Lower lobe of right lung (tissue), 2 donors: Measurements from ENCODE around the gene ATP5F1C. TPM values are rescaled to one million over a fixed set of nuclear protein-coding genes. Genes with fewer than 3 reads are reported as not detected.

ENCODE experiments used
- ATAC-seq, 2 donors: fragments of 200-7000 bp; cut with Tn5 transposase; one replicate each; pipeline ENCODE4 v1.9.1; 2020 to 2022; ENCODE audit warnings: mild to moderate bottlenecking in 2 of 2, moderate library complexity in 2 of 2
- DNase-seq: peaks from one replicate; pipeline ENCODE4 v3.0.0-alpha.2; 2020
- H3K27ac ChIP-seq: fragments of 200-600 bp; one replicate; pipeline ENCODE4 v1.8.0; 2022
- H3K27me3 ChIP-seq: fragments of 200-600 bp; one replicate; pipeline ENCODE4 v1.8.0; 2022; ENCODE audit warnings: low read depth
- H3K36me3 ChIP-seq: fragments of 200-600 bp; one replicate; pipeline ENCODE4 v1.8.0; 2022; ENCODE audit warnings: mild to moderate bottlenecking
- H3K4me1 ChIP-seq: fragments of 200-600 bp; one replicate; pipeline ENCODE4 v1.8.0; 2022
- H3K4me3 ChIP-seq: fragments of 200-600 bp; one replicate; pipeline ENCODE4 v1.8.0; 2022; ENCODE audit warnings: mild to moderate bottlenecking
- H3K9me3 ChIP-seq: fragments of 200-600 bp; one replicate; pipeline ENCODE4 v1.8.0; 2022
- CTCF ChIP-seq: fragments of 200-600 bp; IDR thresholded peaks from one replicate; pipeline ENCODE4 v1.8.0; 2022; ENCODE audit warnings: antibody characterized with exemption, mild to moderate bottlenecking
- intact Hi-C: fragments of 100-400 bp; cut with DNase I; formaldehyde crosslinking; loops from one replicate; pipeline ENCODE4 v1.11.0; 2022
- total RNA-seq: library from RNA; stranded (reverse); fragmentation: NEBNext Ultra II Directional; extraction: Animal tissue kit (Norgen Biotek cat#: 25700); gene quantifications from one replicate; pipeline ENCODE4 v1.2.1, GENCODE V29; 2021
- donor health status: DM: no; HTN: yes; CAD: no; lungs with severe emphysema.

ATP5F1C gene
- total RNA-seq, 1 donor from 2014 or later = 183 TPM

GRCh38 chr10:7817984-7818294 is 30.0 kb downstream of the ATP5F1C start:
- ATAC-seq (peak; percentile 29 to 55), DNase-seq (no peak)
- intact Hi-C loops = no loop called here
- Histone ChIP-seq H3K36me3 (peaks cover 23% of the 10 kb centered on the region), H3K9me3 (no peaks in the 10 kb centered on the region), H3K4me1 (peaks cover 24% of the 10 kb centered on the region), H3K27ac (peak overlapping the region; percentile 80), H3K4me3 (peak overlapping the region; percentile 99), H3K27me3 (no peaks in the 10 kb centered on the region)
- TF ChIP-seq CTCF = no peak

GRCh38 chr10:7818295-7819120 is 30.5 kb downstream of the ATP5F1C start, which contains the start of gene TAF3:
Gene TAF3 (plus strand): TSS chr10:7818505. CDS start chr10:7818710, 205 bp downstream.
- Histone ChIP-seq H3K4me1 (peaks cover 24% of the 10 kb centered on the region), H3K36me3 (peaks cover 28% of the 10 kb centered on the region), H3K27ac (peak within 1 kb of the TSS; percentile 80), H3K9me3 (no peaks in the 10 kb centered on the region), H3K27me3 (no peaks in the 10 kb centered on the region), H3K4me3 (peak within 1 kb of the TSS; percentile 99)
- DNase-seq (peak; percentile 95), ATAC-seq (peak; percentile 98)
- intact Hi-C loops = no loop called here
- no peak for TF ChIP-seq CTCF

- intact Hi-C loops = no loop called here
- peak overlapping the region; percentile 80 for H3K27ac ChIP-seq
- ATAC-seq (peak; percentile 61), DNase-seq (peak; percentile 51)
- peak overlapping the region; percentile 99 for H3K4me3 ChIP-seq
- peaks cover 24% of the 10 kb centered on the region for H3K4me1 ChIP-seq
- H3K9me3 ChIP-seq = no peaks in the 10 kb centered on the region
- TF ChIP-seq CTCF = peak; percentile 18
- H3K27me3 ChIP-seq = no peaks in the 10 kb centered on the region
- peaks cover 28% of the 10 kb centered on the region for H3K36me3 ChIP-seq
Measured at GRCh38 chr10:7819121-7819460, 31.1 kb downstream of the ATP5F1C start.

- ATAC-seq = no peak
Measured at GRCh38 chr10:7824251-7824650, 36.3 kb downstream of the ATP5F1C start.

GRCh38 chr10:7826971-7827370 is 39.0 kb downstream of the ATP5F1C start:
- H3K27ac ChIP-seq = no peak overlapping the region
- H3K4me1 ChIP-seq = no peaks in the 10 kb centered on the region
- peaks cover 47% of the 10 kb centered on the region for H3K36me3 ChIP-seq
- H3K9me3 ChIP-seq = no peaks in the 10 kb centered on the region
- no peaks in the 10 kb centered on the region for H3K27me3 ChIP-seq
- intact Hi-C loops = no loop called here
- ATAC-seq = no peak
- TF ChIP-seq CTCF = no peak
- DNase-seq = no peak
- no peak overlapping the region for H3K4me3 ChIP-seq

More at GRCh38 chr10:7824251-7824650, 36.3 kb downstream of the ATP5F1C start:
- Histone ChIP-seq H3K4me3 (no peak overlapping the region), H3K27ac (no peak overlapping the region), H3K9me3 (no peaks in the 10 kb centered on the region), H3K4me1 (peaks cover 15% of the 10 kb centered on the region), H3K36me3 (peaks cover 59% of the 10 kb centered on the region), H3K27me3 (no peaks in the 10 kb centered on the region)
- intact Hi-C loops = no loop called here
- no peak for TF ChIP-seq CTCF
- no peak for DNase-seq
